ENCODE data around the gene EIF4G1. TPM values are rescaled to one million over a fixed set of nuclear protein-coding genes. Genes with fewer than 3 reads are reported as not detected.

EIF4G1 gene
- total and polyA plus RNA-seq, 2 of the 8 experiments (the other 6 are each of a cell fraction or from before 2014, with no cell fraction given), result 318 to 473 TPM

GRCh38 chr3:184315871-184316661, 1.7 kb downstream of the EIF4G1 start (continued):
- TF ChIP-seq CHD7 (IDR thresholded peaks at IDR 0.05; ENCODE audit: insufficient replicate concordance, low read length), result no peak
- no peak for TF ChIP-seq CHD1 (IDR thresholded peaks at IDR 0.05; ENCODE audit: low read depth, low read length)
- no peak for TF ChIP-seq RFX5 (IDR thresholded peaks at IDR 0.05; ENCODE audit: borderline replicate concordance, low read depth, low read length)
- TF ChIP-seq BCL11A (IDR thresholded peaks at IDR 0.05; ENCODE audit: low read depth in 2 of 2, low read length in 2 of 2), result no peak
- TF ChIP-seq TBP (IDR thresholded peaks at IDR 0.05; ENCODE audit: low read depth, low read length), result no peak
- TF ChIP-seq SRF (IDR thresholded peaks at IDR 0.05; ENCODE audit: low read depth, low read length), result no peak
- no peak for TF ChIP-seq RNF2 (IDR thresholded peaks at IDR 0.05; ENCODE audit: borderline replicate concordance, low read depth, low read length, missing control alignments, poor library complexity, severe bottlenecking)
- no peak for TF ChIP-seq NANOG (IDR thresholded peaks at IDR 0.05; ENCODE audit: insufficient read depth, low read depth, low read length, poor library complexity, severe bottlenecking)
- no peak for TF ChIP-seq KDM4A (IDR thresholded peaks at IDR 0.05; ENCODE audit: low read depth, low read length, severe bottlenecking)
- no peak for TF ChIP-seq SP4 (IDR thresholded peaks at IDR 0.05; ENCODE audit: low read length)

All from H1 (cell line).